ENCODE results near the gene CYP2U1. TPM values are rescaled to one million over a fixed set of nuclear protein-coding genes. Genes with fewer than 3 reads are reported as not detected.
A peak's percentile ranks its signal among the peaks of the same experiment; 100 is the strongest.

The CYP2U1 gene
- total and polyA plus RNA-seq, 2 of the 8 experiments (the other 6 are each of a cell fraction or from before 2014, with no cell fraction given): 3.1 to 5.0 TPM

DNA sequence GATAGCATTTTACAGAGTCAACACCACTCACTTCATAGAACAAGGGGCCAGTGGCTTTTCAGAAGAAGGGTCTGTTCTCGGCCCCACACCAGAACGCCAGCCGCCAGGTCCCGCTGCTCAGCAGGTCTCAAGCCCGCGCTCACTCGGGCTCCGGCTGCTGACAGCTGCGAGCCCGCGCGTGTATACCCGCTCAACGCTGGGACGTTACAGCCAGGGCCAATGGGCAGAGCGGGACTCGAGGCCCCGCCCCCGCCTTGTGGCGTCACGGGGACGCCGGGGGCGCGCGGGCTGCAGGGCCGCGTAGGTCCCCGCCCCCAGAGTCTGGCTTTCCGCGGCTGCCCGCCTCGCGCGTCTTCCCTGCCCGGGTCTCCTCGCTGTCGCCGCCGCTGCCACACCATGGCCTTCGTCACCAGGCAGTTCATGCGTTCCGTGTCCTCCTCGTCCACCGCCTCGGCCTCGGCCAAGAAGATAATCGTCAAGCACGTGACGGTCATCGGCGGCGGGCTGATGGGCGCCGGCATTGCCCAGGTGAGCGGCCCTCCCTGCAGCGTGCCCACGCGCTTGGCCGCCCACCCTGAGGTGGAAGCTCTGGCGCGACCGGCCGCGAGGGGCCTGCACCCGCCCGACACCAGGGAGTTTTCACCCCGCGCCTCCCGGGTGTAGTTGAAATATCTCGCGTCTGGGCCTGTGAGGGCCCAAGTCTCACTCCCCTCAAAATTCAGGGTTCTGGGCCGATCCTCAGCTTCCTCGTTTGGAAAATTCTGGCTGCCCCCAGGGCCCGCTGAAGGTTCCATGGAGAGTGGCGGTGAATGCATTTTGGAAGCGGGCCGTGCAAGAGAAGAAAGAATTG is 58.4 kb downstream of the CYP2U1 start, which contains the start of gene HADH (continued):
- TF ChIP-seq EZH2 (IDR thresholded peaks at IDR 0.05; ENCODE audit: low read depth, low read length, severe bottlenecking): no peak
- peak; percentile 95; the same call in 1 of the 2 replicates for TF ChIP-seq RBBP5 (IDR thresholded peaks at IDR 0.05; ENCODE audit: borderline replicate concordance, low read depth, low read length)

All from H1 (cell line).